ENCODE results near the gene MAPK4.
"Not testable (repeated sequence)": the region's sequence is repeated elsewhere in the genome, so short reads cannot be mapped to it uniquely, and the experiment has no call there.

Gene MAPK4

DNA sequence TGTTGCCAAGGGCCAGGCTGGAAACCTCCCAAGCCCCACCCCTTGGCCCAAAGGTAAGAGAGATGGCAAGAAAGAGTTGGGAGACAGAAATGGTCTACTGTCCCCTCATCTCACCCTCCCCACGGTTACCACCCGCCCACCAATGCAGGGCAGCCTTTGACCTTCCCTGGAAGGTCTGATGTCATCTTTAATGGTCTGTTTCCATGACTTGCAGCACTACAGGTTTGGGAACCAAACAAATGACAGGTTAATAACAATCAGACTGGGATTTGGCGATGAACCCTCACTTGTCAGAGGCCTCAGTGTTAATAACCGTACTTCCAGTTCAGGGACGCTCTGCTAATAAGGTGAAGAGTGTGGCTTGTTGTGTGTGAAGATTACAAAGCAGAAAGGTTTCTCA is 189.5 kb downstream of the MAPK4 start:
- no peak for DNase-seq (ENCODE audit: low read depth in 4 of 4, low spot score in 1 of 4)

DNA sequence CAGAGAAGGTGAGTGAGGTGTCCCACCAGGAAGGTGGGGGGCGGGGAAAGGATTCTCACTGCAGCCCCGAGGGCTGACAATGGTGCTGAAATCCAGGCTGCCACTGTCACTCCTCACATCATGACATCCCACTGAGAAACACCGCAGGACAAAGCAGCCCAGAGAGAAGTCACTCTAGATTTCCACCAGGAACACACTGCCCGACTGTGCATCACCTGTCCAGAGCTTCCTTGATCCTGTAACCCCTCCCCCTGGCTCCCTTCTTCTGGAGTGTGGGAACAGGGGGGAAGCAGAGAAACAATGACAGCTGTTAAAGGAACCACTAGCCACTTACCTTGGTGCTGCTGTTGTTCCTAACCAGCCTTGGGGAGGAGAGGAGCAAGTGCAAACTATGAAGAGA is 190.1 kb downstream of the MAPK4 start:
- no peak for DNase-seq (ENCODE audit: low read depth in 4 of 4, low spot score in 1 of 4)

- DNase-seq (ENCODE audit: low read depth in 4 of 4, low spot score in 1 of 4): no peak
Measured at GRCh38 chr18:50750546-50750945, 190.7 kb downstream of the MAPK4 start.

- no peak for DNase-seq (ENCODE audit: low read depth in 4 of 4, low spot score in 1 of 4)
Measured at GRCh38 chr18:50751490-50751889, 191.6 kb downstream of the MAPK4 start.

- no peak for DNase-seq (ENCODE audit: low read depth in 4 of 4, low spot score in 1 of 4)
Measured at GRCh38 chr18:50751947-50752346, 192.1 kb downstream of the MAPK4 start.

- DNase-seq (ENCODE audit: low read depth in 4 of 4, low spot score in 1 of 4): no peak
Measured at GRCh38 chr18:50753311-50753710, 193.4 kb downstream of the MAPK4 start.

DNA sequence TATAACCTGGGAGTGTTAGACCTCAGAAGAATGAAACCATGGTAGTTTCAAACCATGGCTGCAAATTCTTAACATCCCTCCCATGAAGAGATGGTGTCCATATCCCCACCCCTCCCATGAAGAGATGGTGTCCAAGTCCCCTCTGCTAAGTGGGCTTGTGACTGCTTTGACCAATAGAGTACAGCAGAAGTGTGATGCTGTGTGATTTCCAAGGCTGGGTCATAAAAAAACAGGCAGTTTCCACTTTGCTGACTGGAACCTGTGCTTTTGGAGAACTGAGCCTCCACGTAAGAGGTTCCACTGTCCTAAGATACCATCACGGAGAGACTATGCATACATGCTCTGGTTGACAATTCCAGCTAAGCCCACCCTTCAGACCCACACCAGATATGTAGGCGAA is 194.4 kb downstream of the MAPK4 start:
- DNase-seq (ENCODE audit: low read depth in 4 of 4, low spot score in 1 of 4): no peak

- no peak for DNase-seq (ENCODE audit: low read depth in 4 of 4, low spot score in 1 of 4)
Measured at GRCh38 chr18:50757358-50757757, 197.5 kb downstream of the MAPK4 start.

GRCh38 chr18:50769463-50769862 is 209.6 kb downstream of the MAPK4 start:
- DNase-seq (ENCODE audit: low read depth in 4 of 4, low spot score in 1 of 4): no peak

DNA sequence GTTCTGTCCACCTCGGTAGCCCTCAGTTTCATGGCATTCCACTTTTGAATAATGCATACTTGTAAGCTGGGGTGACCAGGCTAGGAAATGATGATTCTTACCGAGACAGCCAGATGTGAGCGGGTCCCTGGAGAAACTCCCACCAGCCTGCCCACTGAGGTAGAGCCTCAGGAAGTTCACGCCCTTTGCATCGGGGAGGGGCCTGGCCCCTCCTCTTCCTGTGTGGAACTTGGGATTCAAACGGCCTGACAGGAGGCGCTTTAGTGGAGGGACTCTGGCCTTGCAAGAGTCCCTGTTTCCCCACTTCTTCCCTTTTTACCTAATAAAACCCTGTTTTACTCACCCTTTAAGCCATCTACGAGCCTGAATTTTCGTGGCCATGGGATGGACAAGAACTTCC is 215.3 kb downstream of the MAPK4 start:
- DNase-seq (ENCODE audit: low read depth in 4 of 4, low spot score in 1 of 4): no peak

DNA sequence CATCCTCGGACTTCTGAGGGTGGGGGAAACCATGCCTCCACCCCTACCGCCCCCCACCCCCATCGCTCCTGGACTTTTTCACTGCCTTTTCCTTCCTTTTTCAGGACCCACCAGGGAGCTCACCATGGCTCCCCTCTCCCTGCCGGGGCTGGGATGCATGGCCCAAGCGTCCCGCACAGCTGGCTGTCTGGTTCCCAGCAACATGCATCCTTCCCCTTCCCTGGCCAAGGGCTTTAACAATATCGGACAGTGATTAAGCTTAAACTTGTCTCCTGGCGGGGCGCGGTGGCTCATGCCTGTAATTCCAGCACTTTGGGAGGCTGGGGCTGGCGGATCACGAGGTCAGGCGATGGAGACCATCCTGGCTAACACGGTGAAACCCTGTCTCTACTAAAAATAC is 215.8 kb downstream of the MAPK4 start:
- no peak for DNase-seq (ENCODE audit: low read depth in 4 of 4, low spot score in 1 of 4)

GRCh38 chr18:50776383-50776782 is 216.5 kb downstream of the MAPK4 start:
- DNase-seq (ENCODE audit: low read depth in 4 of 4, low spot score in 1 of 4): no peak

GRCh38 chr18:50779021-50779420 is 219.1 kb downstream of the MAPK4 start:
- DNase-seq (ENCODE audit: low read depth in 4 of 4, low spot score in 1 of 4): not testable (repeated sequence)

All from stimulated activated CD4-positive, alpha-beta T cell treated with anti-CD3 and anti-CD28 coated beads, Interleukin-1b, Interleukin-23, amount 100 ng/mL, for 24 hours (primary cell).